Hair follicle dermal papilla cell (primary cell): ENCODE measurements around the gene PEX6. TPM values are rescaled to one million over a fixed set of nuclear protein-coding genes. Genes with fewer than 3 reads are reported as not detected.

Experiments
- total RNA-seq: library from RNA; depleted of rRNA; stranded (reverse); fragments of >200 nt; gene quantifications from 2 replicates; pipeline ENCODE4 v1.2.3, GENCODE V29; 2012

The PEX6 gene, protein sequence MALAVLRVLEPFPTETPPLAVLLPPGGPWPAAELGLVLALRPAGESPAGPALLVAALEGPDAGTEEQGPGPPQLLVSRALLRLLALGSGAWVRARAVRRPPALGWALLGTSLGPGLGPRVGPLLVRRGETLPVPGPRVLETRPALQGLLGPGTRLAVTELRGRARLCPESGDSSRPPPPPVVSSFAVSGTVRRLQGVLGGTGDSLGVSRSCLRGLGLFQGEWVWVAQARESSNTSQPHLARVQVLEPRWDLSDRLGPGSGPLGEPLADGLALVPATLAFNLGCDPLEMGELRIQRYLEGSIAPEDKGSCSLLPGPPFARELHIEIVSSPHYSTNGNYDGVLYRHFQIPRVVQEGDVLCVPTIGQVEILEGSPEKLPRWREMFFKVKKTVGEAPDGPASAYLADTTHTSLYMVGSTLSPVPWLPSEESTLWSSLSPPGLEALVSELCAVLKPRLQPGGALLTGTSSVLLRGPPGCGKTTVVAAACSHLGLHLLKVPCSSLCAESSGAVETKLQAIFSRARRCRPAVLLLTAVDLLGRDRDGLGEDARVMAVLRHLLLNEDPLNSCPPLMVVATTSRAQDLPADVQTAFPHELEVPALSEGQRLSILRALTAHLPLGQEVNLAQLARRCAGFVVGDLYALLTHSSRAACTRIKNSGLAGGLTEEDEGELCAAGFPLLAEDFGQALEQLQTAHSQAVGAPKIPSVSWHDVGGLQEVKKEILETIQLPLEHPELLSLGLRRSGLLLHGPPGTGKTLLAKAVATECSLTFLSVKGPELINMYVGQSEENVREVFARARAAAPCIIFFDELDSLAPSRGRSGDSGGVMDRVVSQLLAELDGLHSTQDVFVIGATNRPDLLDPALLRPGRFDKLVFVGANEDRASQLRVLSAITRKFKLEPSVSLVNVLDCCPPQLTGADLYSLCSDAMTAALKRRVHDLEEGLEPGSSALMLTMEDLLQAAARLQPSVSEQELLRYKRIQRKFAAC
- total RNA-seq, result 32.2 and 48.8 TPM in 2 replicates

DNA sequence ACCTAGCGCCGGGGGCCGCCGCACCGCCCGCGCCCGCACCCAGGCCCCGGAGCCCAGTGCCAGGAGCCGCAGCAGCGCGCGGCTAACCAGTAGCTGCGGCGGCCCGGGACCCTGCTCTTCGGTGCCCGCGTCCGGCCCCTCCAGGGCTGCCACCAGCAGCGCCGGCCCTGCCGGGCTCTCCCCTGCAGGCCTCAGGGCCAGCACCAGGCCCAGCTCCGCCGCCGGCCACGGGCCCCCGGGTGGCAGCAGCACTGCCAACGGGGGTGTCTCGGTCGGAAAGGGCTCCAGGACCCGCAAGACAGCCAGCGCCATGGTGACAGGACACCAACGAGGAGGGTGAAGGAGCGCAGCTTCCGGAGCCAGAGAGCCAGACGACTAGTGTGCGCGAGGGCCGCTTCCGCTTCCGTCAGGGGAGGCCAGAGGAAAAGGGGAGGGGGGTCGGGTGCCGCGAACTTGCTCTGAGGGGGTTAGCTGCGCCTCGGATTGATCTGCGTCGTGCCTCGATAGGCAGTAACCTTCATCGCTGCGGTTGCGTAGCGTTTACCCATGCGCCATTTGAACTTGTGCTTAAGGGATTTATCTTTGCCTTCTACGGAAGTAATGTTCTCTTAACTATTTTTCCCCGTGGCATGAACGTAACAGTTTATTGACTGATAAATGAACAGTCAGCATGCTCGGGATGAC, at the start of gene PEX6:
TSS of gene PEX6 (minus strand) at position 343 of the 684 bp plus-strand sequence. CDS start at position 312, 31 bp downstream.

GRCh38 chr6:43021270-43022047, 42.5 kb upstream of the PEX6 start, which contains the start of gene RRP36:
RRP36 (plus strand) TSS chr6:43021623; CDS start chr6:43021655, 32 bp downstream.

DNA sequence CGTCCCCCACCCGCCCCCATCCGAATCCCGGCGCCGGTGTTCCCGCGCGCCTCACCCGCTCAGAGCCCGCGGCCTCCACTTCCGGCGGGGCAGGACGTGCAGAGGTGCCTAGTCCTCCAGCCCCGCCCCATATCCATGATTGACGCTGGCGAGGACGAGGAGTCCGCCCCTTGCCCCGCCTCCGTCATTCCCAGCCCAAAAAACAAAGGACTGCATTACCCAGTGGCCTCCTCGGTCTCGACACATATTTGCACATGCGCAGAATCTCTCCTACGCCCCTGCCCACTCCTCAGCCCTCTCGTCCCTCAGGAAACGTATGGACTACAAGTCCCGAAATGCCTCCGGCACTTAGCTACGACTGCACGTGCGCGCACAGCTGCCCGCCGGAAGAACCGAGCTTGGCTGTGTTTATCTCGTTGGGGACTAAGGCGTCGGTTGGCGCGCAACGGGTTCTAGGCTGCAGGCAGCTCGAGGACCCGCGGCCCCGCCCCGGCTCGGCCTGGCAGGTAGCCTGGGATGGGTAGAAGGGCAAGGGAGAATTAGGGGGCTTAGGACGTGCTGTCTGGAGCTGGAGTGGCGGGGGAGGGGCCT, 35.0 kb upstream of the PEX6 start, which contains the start of the genes KLHDC3 and MEA1:
TSS of gene KLHDC3 (plus strand) at position 407 of the 591 bp plus-strand sequence. CDS start 2,944 bp downstream, outside the sequence.
TSS of gene MEA1 (minus strand) at position 104 of the 591 bp plus-strand sequence. CDS start 133 bp downstream, outside the sequence.

DNA sequence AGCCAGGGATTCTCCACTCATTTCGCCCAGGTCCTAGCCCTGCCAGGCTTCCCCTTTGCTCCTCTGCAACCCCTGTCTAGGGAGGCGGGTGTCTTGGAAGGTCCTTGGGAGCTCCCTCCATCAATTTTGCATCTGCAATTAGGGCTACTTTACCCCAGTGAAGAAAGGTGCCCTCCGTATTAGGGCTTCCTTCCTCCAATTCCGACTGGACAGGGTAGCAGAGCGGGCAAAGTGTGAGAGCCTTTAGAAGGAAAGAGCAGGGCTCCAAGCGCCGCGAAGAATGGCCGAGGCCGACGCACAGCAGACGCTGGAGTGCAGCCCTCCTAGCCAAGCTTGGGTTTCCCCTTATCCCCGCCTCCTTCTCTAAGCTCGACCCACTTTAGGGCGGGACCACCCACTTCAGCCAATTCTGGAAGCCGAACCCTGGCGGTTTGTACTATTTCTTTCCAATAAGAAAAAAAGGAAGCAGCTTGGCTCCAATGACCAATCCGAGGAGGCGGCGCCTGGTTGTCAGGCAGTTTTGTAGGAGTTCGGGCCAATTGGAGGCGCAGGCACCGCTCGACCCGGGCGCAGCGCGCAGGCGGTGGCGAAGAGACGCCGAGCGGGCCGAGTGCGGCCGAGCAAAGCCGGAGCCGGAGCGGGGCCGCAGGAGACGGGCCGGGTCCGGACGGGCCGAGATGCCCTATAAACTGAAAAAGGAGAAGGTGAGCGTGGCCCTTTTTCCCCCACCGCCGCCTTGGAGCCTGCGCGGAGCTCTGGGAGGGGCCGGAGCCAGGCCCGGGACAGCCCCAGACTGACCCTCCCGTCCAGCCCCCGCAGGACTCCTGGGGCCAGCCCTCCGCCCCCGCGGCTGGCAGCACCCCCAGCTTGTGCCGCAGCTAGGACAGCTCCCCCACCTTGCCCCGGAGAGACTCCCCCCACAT, 5.3 kb upstream of the PEX6 start, which contains the start of gene PPP2R5D:
TSS of gene PPP2R5D (plus strand) at position 570 of the 923 bp plus-strand sequence. CDS start at position 678, 108 bp downstream.

GRCh38 chr6:42960243-42961019, 18.6 kb downstream of the PEX6 start, which contains the start of gene GNMT:
GNMT (plus strand) TSS chr6:42960754; CDS start chr6:42960768, 14 bp downstream.

GRCh38 chr6:42928986-42929820, 49.8 kb downstream of the PEX6 start, which contains the start of gene CNPY3:
CNPY3 (plus strand) TSS chr6:42929480; CDS start chr6:42929571, 91 bp downstream.

GRCh38 chr6:42915732-42916131, 63.2 kb downstream of the PEX6 start, which contains the start of gene PTCRA:
PTCRA (plus strand) TSS chr6:42916053; CDS start chr6:42916070, 17 bp downstream.

Other genes starting within 250 kb of the PEX6 start
- gene TBCC, start 233.1 kb downstream of the PEX6 start, total RNA-seq, result 36.8 and 40.1 TPM in 2 replicates
- gene BICRAL, start 197.1 kb downstream of the PEX6 start, total RNA-seq, result 9.8 and 10.5 TPM in 2 replicates
- 81.2 and 95.1 TPM in 2 replicates for gene RPL7L1, start 99.6 kb downstream of the PEX6 start, total RNA-seq
- not detected in 2 replicates for gene PTCRA, start 63.1 kb downstream of the PEX6 start, total RNA-seq
- 31.5 and 36.7 TPM in 2 replicates for gene CNPY3, start 49.7 kb downstream of the PEX6 start, total RNA-seq
- gene GNMT, start 18.4 kb downstream of the PEX6 start, total RNA-seq, result 0.16 and 0.36 TPM in 2 replicates
- 36.2 and 41.2 TPM in 2 replicates for gene PPP2R5D, start 5.4 kb upstream of the PEX6 start, total RNA-seq
- 26.4 and 29.3 TPM in 2 replicates for gene MEA1, start 34.8 kb upstream of the PEX6 start, total RNA-seq
- gene KLHDC3, start 35.1 kb upstream of the PEX6 start, total RNA-seq, result 111 and 112 TPM in 2 replicates
- 75.5 and 82.8 TPM in 2 replicates for gene RRP36, start 42.4 kb upstream of the PEX6 start, total RNA-seq
- 87.6 and 93.6 TPM in 2 replicates for gene CUL7, start 74.7 kb upstream of the PEX6 start, total RNA-seq
- gene MRPL2, start 80.3 kb upstream of the PEX6 start, total RNA-seq, result 13.7 and 14.4 TPM in 2 replicates
- 17.2 and 20.1 TPM in 2 replicates for gene KLC4, start 80.5 kb upstream of the PEX6 start, total RNA-seq
- gene PTK7, start 97.1 kb upstream of the PEX6 start, total RNA-seq, result 361 and 514 TPM in 2 replicates
- 59.1 and 64.4 TPM in 2 replicates for gene SRF, start 192.1 kb upstream of the PEX6 start, total RNA-seq
- 21.9 and 32.8 TPM in 2 replicates for gene CUL9, start 203.0 kb upstream of the PEX6 start, total RNA-seq